ENCODE measurements around the gene EPHA10.

Gene EPHA10

GRCh38 chr1:37723390-37724078, 41.4 kb downstream of the EPHA10 start:
- no peak for TF ChIP-seq YY1 (IDR thresholded peaks at IDR 0.05; ENCODE audit: insufficient read depth, insufficient read length)
- no peak for TF ChIP-seq ZNF274 (IDR thresholded peaks at IDR 0.05; ENCODE audit: low read depth, low read length)
- no peak for TF ChIP-seq SUZ12 (IDR thresholded peaks at IDR 0.05; ENCODE audit: extremely low read depth, insufficient read depth, insufficient read length)
- Histone ChIP-seq H3K27me3 (ENCODE audit: insufficient read depth, insufficient read length) (peaks cover 10% of the 10 kb centered on the region), H3K36me3 (ENCODE audit: insufficient read depth, insufficient read length, low read length) (no peaks in the 10 kb centered on the region), H3K9ac (ENCODE audit: insufficient read length, low read depth) (peak overlapping the region; percentile 27), H3K9me3 (ENCODE audit: insufficient read depth, low read length) (no peaks in the 10 kb centered on the region), H3K4me3 (ENCODE audit: insufficient read length, low read depth) (no peak overlapping the region), H3K4me1 (ENCODE audit: insufficient read depth, insufficient read length) (peaks cover 26% of the 10 kb centered on the region)
- no peak for DNase-seq (ENCODE audit: low read depth, low spot score)

GRCh38 chr1:37723072-37723389, 41.9 kb downstream of the EPHA10 start:
- peaks cover 6% of the 10 kb centered on the region for H3K27me3 ChIP-seq (ENCODE audit: insufficient read depth, insufficient read length)
- no peak overlapping the region for H3K9ac ChIP-seq (ENCODE audit: insufficient read length, low read depth)
- H3K4me3 ChIP-seq (ENCODE audit: insufficient read length, low read depth) = no peak overlapping the region
- peaks cover 29% of the 10 kb centered on the region for H3K4me1 ChIP-seq (ENCODE audit: insufficient read depth, insufficient read length)
- DNase-seq (ENCODE audit: low read depth, low spot score) = no peak
- H3K9me3 ChIP-seq (ENCODE audit: insufficient read depth, low read length) = no peaks in the 10 kb centered on the region
- no peaks in the 10 kb centered on the region for H3K36me3 ChIP-seq (ENCODE audit: insufficient read depth, insufficient read length, low read length)
- TF ChIP-seq SUZ12 (IDR thresholded peaks at IDR 0.05; ENCODE audit: extremely low read depth, insufficient read depth, insufficient read length) (no peak), YY1 (IDR thresholded peaks at IDR 0.05; ENCODE audit: insufficient read depth, insufficient read length) (no peak), ZNF274 (IDR thresholded peaks at IDR 0.05; ENCODE audit: low read depth, low read length) (no peak)

- H3K4me1 ChIP-seq (ENCODE audit: insufficient read depth, insufficient read length) = peaks cover 29% of the 10 kb centered on the region
- peak overlapping the region; percentile 43 for H3K9ac ChIP-seq (ENCODE audit: insufficient read length, low read depth)
- TF ChIP-seq ZNF274 (IDR thresholded peaks at IDR 0.05; ENCODE audit: low read depth, low read length) (no peak), SUZ12 (IDR thresholded peaks at IDR 0.05; ENCODE audit: extremely low read depth, insufficient read depth, insufficient read length) (no peak), YY1 (IDR thresholded peaks at IDR 0.05; ENCODE audit: insufficient read depth, insufficient read length) (no peak)
- H3K4me3 ChIP-seq (ENCODE audit: insufficient read length, low read depth) = no peak overlapping the region
- DNase-seq (ENCODE audit: low read depth, low spot score) = no peak
- no peaks in the 10 kb centered on the region for H3K9me3 ChIP-seq (ENCODE audit: insufficient read depth, low read length)
- H3K27me3 ChIP-seq (ENCODE audit: insufficient read depth, insufficient read length) = peaks cover 5% of the 10 kb centered on the region
- H3K36me3 ChIP-seq (ENCODE audit: insufficient read depth, insufficient read length, low read length) = no peaks in the 10 kb centered on the region
These were observed 42.5 kb downstream of the EPHA10 start for GRCh38 chr1:37722181-37723071.

- no peak overlapping the region for H3K4me3 ChIP-seq (ENCODE audit: insufficient read length, low read depth)
- H3K27me3 ChIP-seq (ENCODE audit: insufficient read depth, insufficient read length) = no peaks in the 10 kb centered on the region
- H3K9me3 ChIP-seq (ENCODE audit: insufficient read depth, low read length) = no peaks in the 10 kb centered on the region
- no peak overlapping the region for H3K9ac ChIP-seq (ENCODE audit: insufficient read length, low read depth)
- no peak for TF ChIP-seq YY1 (IDR thresholded peaks at IDR 0.05; ENCODE audit: insufficient read depth, insufficient read length)
- TF ChIP-seq SUZ12 (IDR thresholded peaks at IDR 0.05; ENCODE audit: extremely low read depth, insufficient read depth, insufficient read length) = no peak
- no peak for TF ChIP-seq ZNF274 (IDR thresholded peaks at IDR 0.05; ENCODE audit: low read depth, low read length)
- peaks cover 23% of the 10 kb centered on the region for H3K4me1 ChIP-seq (ENCODE audit: insufficient read depth, insufficient read length)
- no peak for DNase-seq (ENCODE audit: low read depth, low spot score)
- no peaks in the 10 kb centered on the region for H3K36me3 ChIP-seq (ENCODE audit: insufficient read depth, insufficient read length, low read length)
These were observed 43.4 kb downstream of the EPHA10 start for GRCh38 chr1:37721565-37721964.

GRCh38 chr1:37720231-37721130, 44.4 kb downstream of the EPHA10 start:
- peaks cover 23% of the 10 kb centered on the region for H3K4me1 ChIP-seq (ENCODE audit: insufficient read depth, insufficient read length)
- H3K4me3 ChIP-seq (ENCODE audit: insufficient read length, low read depth) = no peak overlapping the region
- no peaks in the 10 kb centered on the region for H3K27me3 ChIP-seq (ENCODE audit: insufficient read depth, insufficient read length)
- no peaks in the 10 kb centered on the region for H3K9me3 ChIP-seq (ENCODE audit: insufficient read depth, low read length)
- no peak for TF ChIP-seq YY1 (IDR thresholded peaks at IDR 0.05; ENCODE audit: insufficient read depth, insufficient read length)
- TF ChIP-seq ZNF274 (IDR thresholded peaks at IDR 0.05; ENCODE audit: low read depth, low read length) = no peak
- no peak for TF ChIP-seq SUZ12 (IDR thresholded peaks at IDR 0.05; ENCODE audit: extremely low read depth, insufficient read depth, insufficient read length)
- no peaks in the 10 kb centered on the region for H3K36me3 ChIP-seq (ENCODE audit: insufficient read depth, insufficient read length, low read length)
- DNase-seq (ENCODE audit: low read depth, low spot score) = no peak
- no peak overlapping the region for H3K9ac ChIP-seq (ENCODE audit: insufficient read length, low read depth)

GRCh38 chr1:37719572-37720195, 45.2 kb downstream of the EPHA10 start:
- Histone ChIP-seq H3K9me3 (ENCODE audit: insufficient read depth, low read length) (no peaks in the 10 kb centered on the region), H3K4me1 (ENCODE audit: insufficient read depth, insufficient read length) (peaks cover 25% of the 10 kb centered on the region), H3K27me3 (ENCODE audit: insufficient read depth, insufficient read length) (no peaks in the 10 kb centered on the region), H3K9ac (ENCODE audit: insufficient read length, low read depth) (no peak overlapping the region), H3K4me3 (ENCODE audit: insufficient read length, low read depth) (no peak overlapping the region), H3K36me3 (ENCODE audit: insufficient read depth, insufficient read length, low read length) (no peaks in the 10 kb centered on the region)
- DNase-seq (ENCODE audit: low read depth, low spot score) = no peak
- TF ChIP-seq YY1 (IDR thresholded peaks at IDR 0.05; ENCODE audit: insufficient read depth, insufficient read length) (no peak), SUZ12 (IDR thresholded peaks at IDR 0.05; ENCODE audit: extremely low read depth, insufficient read depth, insufficient read length) (no peak), ZNF274 (IDR thresholded peaks at IDR 0.05; ENCODE audit: low read depth, low read length) (no peak)

All from NT2/D1 (cell line).